OCI-M1 (cell line): Measurements from ENCODE around the gene SH3PXD2B.

Experiments used
- DNase-seq: peaks from one replicate; lab custom pipeline; 2025; lab: John Stamatoyannopoulos, UW

The SH3PXD2B gene

GRCh38 chr5:172436879-172437369 is 17.4 kb downstream of the SH3PXD2B start:
- DNase-seq, result no peak

- no peak for DNase-seq
Observed at GRCh38 chr5:172436078-172436878, 18.0 kb downstream of the SH3PXD2B start.

GRCh38 chr5:172435362-172436077 is 18.8 kb downstream of the SH3PXD2B start:
- no peak for DNase-seq

GRCh38 chr5:172434251-172434650 is 20.1 kb downstream of the SH3PXD2B start:
- DNase-seq, result no peak

GRCh38 chr5:172433513-172433912 is 20.8 kb downstream of the SH3PXD2B start:
- no peak for DNase-seq

GRCh38 chr5:172433071-172433470 is 21.3 kb downstream of the SH3PXD2B start:
- no peak for DNase-seq

- no peak for DNase-seq
Observed at GRCh38 chr5:172430354-172430753, 24.0 kb downstream of the SH3PXD2B start.

- no peak for DNase-seq
Observed at GRCh38 chr5:172429201-172429940, 25.0 kb downstream of the SH3PXD2B start.

GRCh38 chr5:172428224-172429166 is 25.8 kb downstream of the SH3PXD2B start:
- no peak for DNase-seq

GRCh38 chr5:172427202-172427601 is 27.1 kb downstream of the SH3PXD2B start:
- no peak for DNase-seq

GRCh38 chr5:172426086-172426485 is 28.2 kb downstream of the SH3PXD2B start:
- DNase-seq, result no peak

GRCh38 chr5:172425402-172425801 is 28.9 kb downstream of the SH3PXD2B start:
- DNase-seq, result no peak

- DNase-seq, result no peak
Observed at GRCh38 chr5:172424808-172425207, 29.5 kb downstream of the SH3PXD2B start.

GRCh38 chr5:172424111-172424490 is 30.2 kb downstream of the SH3PXD2B start:
- DNase-seq, result no peak

GRCh38 chr5:172423379-172424110 is 30.8 kb downstream of the SH3PXD2B start:
- no peak for DNase-seq

- DNase-seq, result no peak
Observed at GRCh38 chr5:172422255-172422654, 32.1 kb downstream of the SH3PXD2B start.

- DNase-seq, result no peak
Observed at GRCh38 chr5:172421020-172421419, 33.3 kb downstream of the SH3PXD2B start.

- no peak for DNase-seq
Observed at GRCh38 chr5:172420235-172420939, 33.9 kb downstream of the SH3PXD2B start.

GRCh38 chr5:172418862-172419814 is 35.2 kb downstream of the SH3PXD2B start:
- DNase-seq, result no peak
